OCI-LY1 (cell line): ENCODE data around the gene PPAT.

ENCODE experiments used
- H2AFZ ChIP-seq: fragments of 200-600 bp; sonication (generic), shearing (Covaris generic); 2 replicates; pipeline ENCODE4 v1.6.0; 2014; ENCODE audit warnings: antibody characterized with exemption, mild to moderate bottlenecking, low read length
- H3F3A ChIP-seq: fragments of 200-600 bp; sonication (generic), shearing (Covaris generic); 2 replicates; pipeline ENCODE4 v1.6.0; 2014; ENCODE audit warnings: mild to moderate bottlenecking, antibody characterized with exemption, low read length, moderate library complexity; ENCODE audit not compliant: insufficient read depth
- H3K27ac ChIP-seq: fragments of 200-600 bp; sonication (generic); 2 replicates; pipeline ENCODE4 v1.5.1; 2014; ENCODE audit warnings: low read length, mixed run types, mild to moderate bottlenecking, low read depth; ENCODE audit not compliant: poor library complexity, severe bottlenecking
- H3K27me3 ChIP-seq: fragments of 200-600 bp; sonication (generic); 2 replicates; pipeline ENCODE4 v1.6.0; 2014; ENCODE audit warnings: antibody characterized with exemption, mild to moderate bottlenecking, low read length, moderate library complexity; ENCODE audit not compliant: insufficient read depth
- H3K36me3 ChIP-seq: fragments of 200-600 bp; sonication (generic); 2 replicates; pipeline ENCODE4 v1.6.1; 2014; ENCODE audit warnings: mild to moderate bottlenecking, antibody characterized with exemption, low read length, moderate library complexity, mixed read lengths; ENCODE audit not compliant: insufficient read depth
- H3K4me1 ChIP-seq: fragments of 200-600 bp; sonication (generic); 2 replicates; pipeline ENCODE4 v1.5.1; 2014; ENCODE audit warnings: mild to moderate bottlenecking, low read length, moderate library complexity; ENCODE audit not compliant: insufficient read depth, severe bottlenecking
- H3K4me2 ChIP-seq: fragments of 200-600 bp; sonication (generic), shearing (Covaris generic); 2 replicates; pipeline ENCODE4 v1.6.1; 2014; ENCODE audit warnings: low read length
- H3K4me3 ChIP-seq: fragments of 200-600 bp; sonication (generic); 2 replicates; pipeline ENCODE4 v1.5.1; 2014; ENCODE audit warnings: low read length, low read depth, mild to moderate bottlenecking, mixed read lengths; ENCODE audit not compliant: poor library complexity, severe bottlenecking
- H3K79me2 ChIP-seq: fragments of 200-600 bp; shearing (Covaris generic); 2 replicates; pipeline ENCODE4 v1.6.1; 2016; ENCODE audit warnings: mixed run types, low read length, mixed read lengths; ENCODE audit not compliant: insufficient read depth
- H3K9ac ChIP-seq: fragments of 200-600 bp; sonication (generic), shearing (Covaris generic); 2 replicates; pipeline ENCODE4 v1.6.1; 2014; ENCODE audit warnings: mild to moderate bottlenecking, low read length, mixed read lengths
- H3K9me2 ChIP-seq: fragments of 200-600 bp; sonication (generic), shearing (Covaris generic); 2 replicates; pipeline ENCODE4 v1.6.1; 2014; ENCODE audit warnings: low read depth, mild to moderate bottlenecking, low read length, mixed read lengths
- H3K9me3 ChIP-seq: fragments of 200-600 bp; shearing (Covaris generic); 2 replicates; pipeline ENCODE4 v1.6.1; 2014; ENCODE audit warnings: low read length, mixed read lengths
- H4K20me1 ChIP-seq: fragments of 200-600 bp; sonication (generic), shearing (Covaris generic); 2 replicates; pipeline ENCODE4 v1.6.0; 2016; ENCODE audit warnings: mild to moderate bottlenecking, low read length; ENCODE audit not compliant: insufficient read depth
- CTCF ChIP-seq: fragments of 200-600 bp; sonication (generic), shearing (Covaris generic); IDR thresholded peaks from 2 replicates; pipeline ENCODE4 v1.5.1; 2017; ENCODE audit warnings: mild to moderate bottlenecking, antibody characterized with exemption, low read length, moderate library complexity, mixed read lengths
- EZH2 ChIP-seq: fragments of 200-600 bp; sonication (generic), shearing (Covaris generic); IDR thresholded peaks from 2 replicates; pipeline ENCODE4 v1.8.0; 2017; ENCODE audit warnings: borderline replicate concordance, mixed run types, mild to moderate bottlenecking, antibody characterized with exemption, low read length, moderate library complexity, mixed read lengths

Gene PPAT

GRCh38 chr4:56356650-56357049 is 78.8 kb downstream of the PPAT start:
- Histone ChIP-seq H3K9me3 (no peaks in the 10 kb centered on the region), H3K27me3 (no peaks in the 10 kb centered on the region), H3K4me1 (no peaks in the 10 kb centered on the region), H3K4me3 (no peak overlapping the region), H3K9me2 (no peaks in the 10 kb centered on the region), H4K20me1 (no peaks in the 10 kb centered on the region), H3K4me2 (no peak overlapping the region), H3K79me2 (no peaks in the 10 kb centered on the region), H2AFZ (no peak overlapping the region), H3K27ac (no peak overlapping the region), H3F3A (no peaks in the 10 kb centered on the region), H3K9ac (no peak overlapping the region), H3K36me3 (peaks cover 3% of the 10 kb centered on the region; the same call in 1 of the 2 replicates)
- TF ChIP-seq EZH2 (no peak), CTCF (no peak)

DNA sequence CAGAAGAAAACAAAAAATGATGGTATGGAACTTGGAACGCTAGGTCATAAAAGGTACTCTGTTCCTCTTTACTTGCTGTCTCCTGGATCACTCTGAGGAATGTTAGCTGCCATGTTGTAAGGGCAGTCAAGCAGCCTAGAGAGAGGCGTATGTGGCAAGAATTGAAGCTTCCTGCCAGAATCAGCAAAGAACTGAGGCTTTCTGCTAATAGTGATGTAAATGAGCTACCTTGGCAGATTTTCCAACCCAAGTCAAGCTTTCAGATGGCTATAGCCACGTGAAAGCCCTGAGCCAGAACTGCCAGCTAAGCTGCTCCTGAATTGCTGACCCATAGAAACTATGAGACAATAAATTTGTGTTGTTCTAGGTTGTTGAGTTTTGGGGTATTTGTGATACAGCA is 86.8 kb downstream of the PPAT start:
- no peak overlapping the region for H3K4me3 ChIP-seq
- peaks cover 10% of the 10 kb centered on the region; the same call in 1 of the 2 replicates for H3K36me3 ChIP-seq
- no peaks in the 10 kb centered on the region for H3K4me1 ChIP-seq
- no peaks in the 10 kb centered on the region for H3K9me3 ChIP-seq
- H3F3A ChIP-seq, result no peaks in the 10 kb centered on the region
- no peaks in the 10 kb centered on the region for H3K27me3 ChIP-seq
- H3K27ac ChIP-seq, result no peak overlapping the region
- no peaks in the 10 kb centered on the region for H3K79me2 ChIP-seq
- H3K9ac ChIP-seq, result no peak overlapping the region
- no peaks in the 10 kb centered on the region for H4K20me1 ChIP-seq
- H3K9me2 ChIP-seq, result no peaks in the 10 kb centered on the region
- H2AFZ ChIP-seq, result no peak overlapping the region
- H3K4me2 ChIP-seq, result no peak overlapping the region
- TF ChIP-seq EZH2 (no peak), CTCF (no peak)

- Histone ChIP-seq H3K9me3 (no peaks in the 10 kb centered on the region), H3K9me2 (no peaks in the 10 kb centered on the region), H3F3A (no peaks in the 10 kb centered on the region), H3K27ac (no peak overlapping the region), H3K4me2 (no peak overlapping the region), H3K4me3 (no peak overlapping the region), H3K79me2 (no peaks in the 10 kb centered on the region), H3K36me3 (peaks cover 10% of the 10 kb centered on the region; the same call in 1 of the 2 replicates), H4K20me1 (no peaks in the 10 kb centered on the region), H2AFZ (no peak overlapping the region), H3K27me3 (no peaks in the 10 kb centered on the region), H3K9ac (no peak overlapping the region), H3K4me1 (no peaks in the 10 kb centered on the region)
- TF ChIP-seq EZH2, result no peak
- TF ChIP-seq CTCF, result no peak
Measured at GRCh38 chr4:56345458-56345857, 90.0 kb downstream of the PPAT start.
